H1 (cell line): ENCODE data around the gene ARID1B. TPM values are rescaled to one million over a fixed set of nuclear protein-coding genes. Genes with fewer than 3 reads are reported as not detected.

Source experiments
- BACH1 ChIP-seq: IDR thresholded peaks from 2 replicates; pipeline ENCODE4 v1.6.1; 2012; ENCODE audit warnings: low read length, improper control_type of control experiment
- RAD21 ChIP-seq, 2 experiments: IDR thresholded peaks in 1 of 2; conservative IDR thresholded peaks in 1 of 2; 2 replicates each; pipeline ENCODE4 v1.6.1; 2011; ENCODE audit warnings: low read depth in 2 of 2, low read length in 2 of 2, improper control_type of control experiment in 1 of 2, inconsistent platforms in 1 of 2, mild to moderate bottlenecking in 1 of 2, moderate library complexity in 1 of 2
- RFX5 ChIP-seq: IDR thresholded peaks from 2 replicates; pipeline ENCODE4 v1.6.1; 2011; ENCODE audit warnings: low read depth, low read length, improper control_type of control experiment, borderline replicate concordance
- SIRT6 ChIP-seq: IDR thresholded peaks from one replicate; pipeline ENCODE4 v1.7.1; 2012; ENCODE audit warnings: low read length, inconsistent platforms
- TAF7 ChIP-seq: optimal IDR thresholded peaks from 2 replicates; pipeline ENCODE3; 2011; ENCODE audit warnings: low read depth, mild to moderate bottlenecking, inconsistent platforms, low read length, moderate library complexity, borderline replicate concordance
- TEAD4 ChIP-seq: IDR thresholded peaks from 2 replicates; pipeline ENCODE4 v1.6.1; 2012; ENCODE audit warnings: low read depth, low read length, inconsistent platforms, mixed read lengths
- polyA plus RNA-seq, 7 experiments: library from polyadenylated mRNA; depleted of rRNA in 3 of 7; stranded (reverse) in 5 of 7; unstranded in 2 of 7; fragments of >200 nt in 5 of 7; fragments of 200-250 nt in 2 of 7; gene quantifications; 1 replicate in 5 of 7; 2 replicates in 1 of 7; 4 replicates in 1 of 7; pipeline versions ENCODE4 v1.2.1 to v1.2.3, GENCODE V29; 2011 to 2013; ENCODE audit warnings: missing spikeins in 2 of 7, mixed read lengths in 2 of 7
- total RNA-seq: library from RNA; stranded (reverse); fragmentation: NEBNext Ultra II Directional; extraction: Animal tissue kit (Norgen Biotek cat#: 25700); gene quantifications from 2 replicates; pipeline ENCODE4 v1.2.1, GENCODE V29; 2021
- TF ChIP-seq, protein P1 (sequence below): IDR thresholded peaks from 2 replicates; pipeline ENCODE4 v1.6.1; 2012; ENCODE audit warnings: inconsistent platforms

Gene ARID1B
- total and polyA plus RNA-seq, 2 of the 8 experiments (the other 6 are each of a cell fraction or from before 2014, with no cell fraction given), result 24.3 to 70.3 TPM

- no peak for TF ChIP-seq RAD21 (IDR thresholded peaks at IDR 0.05 in 1 of 2, conservative IDR thresholded peaks at IDR 0.05 in 1 of 2; ENCODE audit: low read depth in 2 of 2, low read length in 2 of 2)
- no peak for TF ChIP-seq RFX5
- no peak for TF ChIP-seq TEAD4
- TF ChIP-seq, protein P1, sequence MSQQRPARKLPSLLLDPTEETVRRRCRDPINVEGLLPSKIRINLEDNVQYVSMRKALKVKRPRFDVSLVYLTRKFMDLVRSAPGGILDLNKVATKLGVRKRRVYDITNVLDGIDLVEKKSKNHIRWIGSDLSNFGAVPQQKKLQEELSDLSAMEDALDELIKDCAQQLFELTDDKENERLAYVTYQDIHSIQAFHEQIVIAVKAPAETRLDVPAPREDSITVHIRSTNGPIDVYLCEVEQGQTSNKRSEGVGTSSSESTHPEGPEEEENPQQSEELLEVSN, result no peak
- no peak for TF ChIP-seq SIRT6
- TF ChIP-seq TAF7, result no peak
- no peak for TF ChIP-seq BACH1
Measured at GRCh38 chr6:157151029-157151428, 373.9 kb downstream of the ARID1B start (continued).
